HCT116 (cell line): ENCODE results near the gene SUGT1. TPM values are rescaled to one million over a fixed set of nuclear protein-coding genes. Genes with fewer than 3 reads are reported as not detected.

Experiments
- total RNA-seq: library from RNA; stranded (reverse); gene quantifications from one replicate; pipeline ENCODE4 v1.2.1, GENCODE V29; 2021; ENCODE audit not compliant: unreplicated experiment

Gene SUGT1
- total RNA-seq, 1 experiment from 2014 or later = 75.6 TPM

Other genes starting within 250 kb of the SUGT1 start
- 0.76 TPM for gene THSD1, start 246.7 kb upstream of the SUGT1 start, total RNA-seq
- gene VPS36, start 202.2 kb upstream of the SUGT1 start, total RNA-seq = 34.8 TPM
- 80.2 TPM for gene CKAP2, start 197.4 kb upstream of the SUGT1 start, total RNA-seq
- gene HNRNPA1L2, start 10.4 kb upstream of the SUGT1 start, total RNA-seq = 6.2 TPM
- gene CNMD, start 87.0 kb downstream of the SUGT1 start, total RNA-seq = not detected
- gene PCDH8, start 195.8 kb downstream of the SUGT1 start, total RNA-seq = not detected